Measurements from ENCODE around the gene CBX1. TPM values are rescaled to one million over a fixed set of nuclear protein-coding genes. Genes with fewer than 3 reads are reported as not detected.
A peak's percentile ranks its signal among the peaks of the same experiment; 100 is the strongest.

CBX1 gene
- total and polyA plus RNA-seq, 2 experiments from 2014 or later = 127 to 223 TPM

DNA sequence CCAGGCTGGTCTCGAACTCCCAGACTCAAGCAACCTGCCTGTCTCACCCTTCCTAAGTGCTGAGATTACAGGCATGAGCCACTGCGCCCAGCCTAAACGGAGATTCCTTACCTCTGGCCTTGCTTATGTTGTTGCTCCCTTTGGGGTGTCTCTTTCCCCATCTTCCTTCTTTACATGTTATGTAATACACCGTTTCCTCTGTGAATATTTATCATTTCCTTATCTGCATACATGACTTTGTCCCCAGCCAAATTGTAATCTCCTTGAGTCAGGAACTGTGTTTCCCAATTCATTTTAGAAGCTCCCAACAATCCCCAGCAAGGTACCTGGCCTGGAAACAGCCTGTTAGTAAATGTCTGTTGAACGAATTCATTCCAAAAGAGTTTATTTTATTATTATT is 79.3 kb downstream of the CBX1 start:
- Histone ChIP-seq H3K4me3 (no peak overlapping the region), H3K36me3 (ENCODE audit: insufficient read depth) (no peaks in the 10 kb centered on the region), H4K20me1 (replicated peaks; ENCODE audit: insufficient read depth) (no peaks in the 10 kb centered on the region), H3K27me3 (ENCODE audit: insufficient read depth) (peaks cover 22% of the 10 kb centered on the region), H3K4me2 (no peak overlapping the region), H3K9me2 (ENCODE audit: insufficient read depth) (no peaks in the 10 kb centered on the region), H3K4me1 (ENCODE audit: insufficient read depth) (peaks cover 21% of the 10 kb centered on the region), H3K27ac (ENCODE audit: low read depth) (no peak overlapping the region), H3F3A (replicated peaks; ENCODE audit: low read depth) (peaks cover 14% of the 10 kb centered on the region; the same call in 1 of the 2 replicates), H3K79me2 (replicated peaks; ENCODE audit: insufficient read depth) (no peaks in the 10 kb centered on the region), H2AFZ (no peak overlapping the region)
- TF ChIP-seq, protein P1, sequence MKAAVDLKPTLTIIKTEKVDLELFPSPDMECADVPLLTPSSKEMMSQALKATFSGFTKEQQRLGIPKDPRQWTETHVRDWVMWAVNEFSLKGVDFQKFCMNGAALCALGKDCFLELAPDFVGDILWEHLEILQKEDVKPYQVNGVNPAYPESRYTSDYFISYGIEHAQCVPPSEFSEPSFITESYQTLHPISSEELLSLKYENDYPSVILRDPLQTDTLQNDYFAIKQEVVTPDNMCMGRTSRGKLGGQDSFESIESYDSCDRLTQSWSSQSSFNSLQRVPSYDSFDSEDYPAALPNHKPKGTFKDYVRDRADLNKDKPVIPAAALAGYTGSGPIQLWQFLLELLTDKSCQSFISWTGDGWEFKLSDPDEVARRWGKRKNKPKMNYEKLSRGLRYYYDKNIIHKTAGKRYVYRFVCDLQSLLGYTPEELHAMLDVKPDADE (IDR thresholded peaks at IDR 0.05) = no peak
- no peak for TF ChIP-seq JUNB (IDR thresholded peaks at IDR 0.05; ENCODE audit: unreplicated experiment)
- TF ChIP-seq ZNF114 (CRISPR knock-in tag; IDR thresholded peaks at IDR 0.05) = no peak
- TF ChIP-seq, protein P2, sequence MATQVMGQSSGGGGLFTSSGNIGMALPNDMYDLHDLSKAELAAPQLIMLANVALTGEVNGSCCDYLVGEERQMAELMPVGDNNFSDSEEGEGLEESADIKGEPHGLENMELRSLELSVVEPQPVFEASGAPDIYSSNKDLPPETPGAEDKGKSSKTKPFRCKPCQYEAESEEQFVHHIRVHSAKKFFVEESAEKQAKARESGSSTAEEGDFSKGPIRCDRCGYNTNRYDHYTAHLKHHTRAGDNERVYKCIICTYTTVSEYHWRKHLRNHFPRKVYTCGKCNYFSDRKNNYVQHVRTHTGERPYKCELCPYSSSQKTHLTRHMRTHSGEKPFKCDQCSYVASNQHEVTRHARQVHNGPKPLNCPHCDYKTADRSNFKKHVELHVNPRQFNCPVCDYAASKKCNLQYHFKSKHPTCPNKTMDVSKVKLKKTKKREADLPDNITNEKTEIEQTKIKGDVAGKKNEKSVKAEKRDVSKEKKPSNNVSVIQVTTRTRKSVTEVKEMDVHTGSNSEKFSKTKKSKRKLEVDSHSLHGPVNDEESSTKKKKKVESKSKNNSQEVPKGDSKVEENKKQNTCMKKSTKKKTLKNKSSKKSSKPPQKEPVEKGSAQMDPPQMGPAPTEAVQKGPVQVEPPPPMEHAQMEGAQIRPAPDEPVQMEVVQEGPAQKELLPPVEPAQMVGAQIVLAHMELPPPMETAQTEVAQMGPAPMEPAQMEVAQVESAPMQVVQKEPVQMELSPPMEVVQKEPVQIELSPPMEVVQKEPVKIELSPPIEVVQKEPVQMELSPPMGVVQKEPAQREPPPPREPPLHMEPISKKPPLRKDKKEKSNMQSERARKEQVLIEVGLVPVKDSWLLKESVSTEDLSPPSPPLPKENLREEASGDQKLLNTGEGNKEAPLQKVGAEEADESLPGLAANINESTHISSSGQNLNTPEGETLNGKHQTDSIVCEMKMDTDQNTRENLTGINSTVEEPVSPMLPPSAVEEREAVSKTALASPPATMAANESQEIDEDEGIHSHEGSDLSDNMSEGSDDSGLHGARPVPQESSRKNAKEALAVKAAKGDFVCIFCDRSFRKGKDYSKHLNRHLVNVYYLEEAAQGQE (IDR thresholded peaks at IDR 0.05; ENCODE audit: unreplicated experiment) = no peak
- no peak for TF ChIP-seq CREB1 (CRISPR knock-in tag; IDR thresholded peaks at IDR 0.05; ENCODE audit: low read depth)
- TF ChIP-seq POLR2AphosphoS5 (IDR thresholded peaks at IDR 0.05; ENCODE audit: low read depth) = no peak
- TF ChIP-seq STAT1 (IDR thresholded peaks at IDR 0.05; ENCODE audit: unreplicated experiment) = no peak
- TF ChIP-seq, protein P3, sequence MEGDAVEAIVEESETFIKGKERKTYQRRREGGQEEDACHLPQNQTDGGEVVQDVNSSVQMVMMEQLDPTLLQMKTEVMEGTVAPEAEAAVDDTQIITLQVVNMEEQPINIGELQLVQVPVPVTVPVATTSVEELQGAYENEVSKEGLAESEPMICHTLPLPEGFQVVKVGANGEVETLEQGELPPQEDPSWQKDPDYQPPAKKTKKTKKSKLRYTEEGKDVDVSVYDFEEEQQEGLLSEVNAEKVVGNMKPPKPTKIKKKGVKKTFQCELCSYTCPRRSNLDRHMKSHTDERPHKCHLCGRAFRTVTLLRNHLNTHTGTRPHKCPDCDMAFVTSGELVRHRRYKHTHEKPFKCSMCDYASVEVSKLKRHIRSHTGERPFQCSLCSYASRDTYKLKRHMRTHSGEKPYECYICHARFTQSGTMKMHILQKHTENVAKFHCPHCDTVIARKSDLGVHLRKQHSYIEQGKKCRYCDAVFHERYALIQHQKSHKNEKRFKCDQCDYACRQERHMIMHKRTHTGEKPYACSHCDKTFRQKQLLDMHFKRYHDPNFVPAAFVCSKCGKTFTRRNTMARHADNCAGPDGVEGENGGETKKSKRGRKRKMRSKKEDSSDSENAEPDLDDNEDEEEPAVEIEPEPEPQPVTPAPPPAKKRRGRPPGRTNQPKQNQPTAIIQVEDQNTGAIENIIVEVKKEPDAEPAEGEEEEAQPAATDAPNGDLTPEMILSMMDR (conservative IDR thresholded peaks at IDR 0.05; ENCODE audit: low read depth in 2 of 2) = no peak
- TF ChIP-seq EZH2 (IDR thresholded peaks at IDR 0.05; ENCODE audit: low read depth, unreplicated experiment) = no peak
- ATAC-seq (no peak), DNase-seq (ENCODE audit: low spot score) (no peak)
- H3K4me1 Mint-ChIP-seq = peaks cover 23% of the 10 kb centered on the region
- H3K27ac Mint-ChIP-seq = no peak overlapping the region
- H3K9me3 Mint-ChIP-seq = no peaks in the 10 kb centered on the region
- H3K36me3 Mint-ChIP-seq (ENCODE audit: low read depth) = no peaks in the 10 kb centered on the region
- peaks cover 26% of the 10 kb centered on the region for H3K27me3 Mint-ChIP-seq (ENCODE audit: insufficient read depth, low read depth, poor library complexity)
- no peak overlapping the region for H3K4me3 Mint-ChIP-seq

MicroRNA genes within 50 kb of the gene (microRNA counts, 767-probe panel; counts per million panel counts)
- microRNA hsa-miR-152 = not detected

Small RNAs within 50 kb of the gene (microRNA-seq; reads per million reads assigned to microRNA genes)
- 2.2 reads per million, percentile 2 among the genes with 10 or more reads in this experiment for gene MIR152

Small RNAs within 50 kb of the gene (small RNA-seq; reads per million reads assigned to genes)
- gene AC004477.2 (ENCODE audit: low replicate concordance) = not detected
- 0.45 reads per million, percentile 30 among the genes with 10 or more reads in this experiment for gene MIR152 (ENCODE audit: low replicate concordance)
- gene RNU6-1201P (ENCODE audit: low replicate concordance) = 0.47 reads per million, percentile 32 among the genes with 10 or more reads in this experiment

Other genes with a start within 250 kb of the CBX1 start
- gene SP2, start 205.2 kb downstream of the CBX1 start, total RNA-seq (2014; rRNA removed; shearing (Covaris generic)) = 6.0 and 7.6 TPM in 2 replicates
- 10.8 and 12.9 TPM in 2 replicates for gene SP2, start 205.2 kb downstream of the CBX1 start, polyA plus RNA-seq (2016; fragmentation: Nextera tagmentation; extraction: Ambion mirVana)
- 12.7 and 21.8 TPM in 2 replicates for gene PNPO, start 159.9 kb downstream of the CBX1 start, total RNA-seq (2014; rRNA removed; shearing (Covaris generic))
- gene PNPO, start 159.9 kb downstream of the CBX1 start, polyA plus RNA-seq (2016; fragmentation: Nextera tagmentation; extraction: Ambion mirVana) = 3.9 and 5.0 TPM in 2 replicates
- not detected in 2 replicates for gene PRR15L, start 143.6 kb downstream of the CBX1 start, total RNA-seq (2014; rRNA removed; shearing (Covaris generic))
- gene PRR15L, start 143.6 kb downstream of the CBX1 start, polyA plus RNA-seq (2016; fragmentation: Nextera tagmentation; extraction: Ambion mirVana) = 0.57 and 0.66 TPM in 2 replicates
- 67.0 and 106 TPM in 2 replicates for gene CDK5RAP3, start 130.4 kb downstream of the CBX1 start, total RNA-seq (2014; rRNA removed; shearing (Covaris generic))
- gene CDK5RAP3, start 130.4 kb downstream of the CBX1 start, polyA plus RNA-seq (2016; fragmentation: Nextera tagmentation; extraction: Ambion mirVana) = 78.9 and 92.6 TPM in 2 replicates
- gene COPZ2, start 63.7 kb downstream of the CBX1 start, total RNA-seq (2014; rRNA removed; shearing (Covaris generic)) = not detected in 2 replicates
- not detected in 2 replicates for gene COPZ2, start 63.7 kb downstream of the CBX1 start, polyA plus RNA-seq (2016; fragmentation: Nextera tagmentation; extraction: Ambion mirVana)
- 138 and 157 TPM in 2 replicates for gene NFE2L1, start 53.1 kb downstream of the CBX1 start, total RNA-seq (2014; rRNA removed; shearing (Covaris generic))
- gene NFE2L1, start 53.1 kb downstream of the CBX1 start, polyA plus RNA-seq (2016; fragmentation: Nextera tagmentation; extraction: Ambion mirVana) = 39.9 and 49.9 TPM in 2 replicates
- gene SNX11, start 6.3 kb upstream of the CBX1 start, total RNA-seq (2014; rRNA removed; shearing (Covaris generic)) = 13.7 and 16.3 TPM in 2 replicates
- 7.9 and 8.0 TPM in 2 replicates for gene SNX11, start 6.3 kb upstream of the CBX1 start, polyA plus RNA-seq (2016; fragmentation: Nextera tagmentation; extraction: Ambion mirVana)

All from GM23338 (cell line).